HG03196 (cell line): ENCODE measurements around the gene TYMS.

Experiments
- ATAC-seq: cut with Tn5 transposase; IDR thresholded peaks from one replicate; pipeline ENCODE4 v1.9.1; 2021; ENCODE audit not compliant: unreplicated experiment

The TYMS gene

DNA sequence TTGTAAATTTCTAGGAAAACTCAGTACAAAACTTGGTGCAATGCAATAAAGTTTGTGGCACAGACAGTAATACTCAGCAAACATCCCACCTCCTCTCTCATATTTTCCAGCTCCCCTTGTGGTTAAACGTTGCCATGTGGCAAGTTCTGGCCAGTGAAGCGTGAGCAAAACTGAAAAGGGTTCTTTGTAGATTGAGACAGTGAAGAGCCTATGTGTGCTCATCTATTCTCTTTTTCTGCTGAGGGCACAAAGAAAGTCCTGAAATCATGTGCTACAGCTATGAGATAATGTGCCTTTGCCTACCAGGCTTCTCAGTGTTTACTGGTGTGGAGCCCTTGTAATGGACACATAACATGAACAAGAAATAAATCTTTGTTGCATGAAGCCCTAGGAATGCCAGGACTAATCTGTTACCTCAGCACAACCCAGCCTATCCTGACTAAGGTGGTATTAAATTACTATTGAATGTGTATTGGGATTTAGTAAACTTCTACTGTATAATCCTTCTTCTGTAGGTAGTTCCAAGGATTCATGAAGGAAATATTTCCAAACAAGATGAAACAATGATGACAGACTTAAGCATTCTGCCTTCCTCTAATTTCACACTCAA, 13.0 kb upstream of the TYMS start:
- ATAC-seq, result no peak

DNA sequence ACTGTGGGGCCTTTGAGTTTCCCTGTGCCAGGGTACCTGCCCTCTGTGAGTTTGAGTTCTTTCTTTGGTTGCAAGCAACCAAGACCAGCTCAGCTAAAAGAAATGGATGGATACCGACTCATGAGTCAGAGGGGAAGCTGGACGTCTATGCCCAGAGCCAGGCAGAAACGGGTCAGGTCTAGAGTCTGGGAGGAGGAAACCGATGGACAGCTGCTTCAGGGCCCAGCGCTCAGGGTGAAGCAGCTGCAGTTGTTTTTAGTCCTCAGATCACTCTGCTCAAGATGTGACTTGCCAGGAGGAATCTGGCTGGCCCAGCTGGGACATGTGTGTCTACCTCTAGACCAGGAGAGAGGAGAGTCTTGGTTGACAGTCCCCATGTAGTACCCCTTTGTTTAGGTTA, 10.1 kb upstream of the TYMS start:
- ATAC-seq, result no peak

DNA sequence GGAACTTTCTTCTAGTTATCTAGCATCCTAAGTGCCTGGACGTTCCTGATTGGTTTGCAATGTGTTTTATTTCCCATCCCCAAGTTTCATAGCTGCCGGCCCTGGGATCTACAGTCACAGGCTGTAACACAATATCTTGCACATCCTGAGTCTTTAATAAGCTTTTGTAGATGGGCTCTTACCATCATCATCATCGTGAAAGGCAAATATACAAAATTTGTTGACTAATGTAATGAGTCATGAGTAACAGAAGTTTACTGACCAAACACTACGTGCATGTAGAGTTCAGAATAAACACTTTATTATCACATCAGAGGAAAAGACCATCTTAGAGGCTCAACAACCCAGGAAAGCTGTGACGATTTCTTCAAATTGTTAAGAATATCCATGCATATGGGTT, 8.1 kb upstream of the TYMS start:
- ATAC-seq, result no peak

DNA sequence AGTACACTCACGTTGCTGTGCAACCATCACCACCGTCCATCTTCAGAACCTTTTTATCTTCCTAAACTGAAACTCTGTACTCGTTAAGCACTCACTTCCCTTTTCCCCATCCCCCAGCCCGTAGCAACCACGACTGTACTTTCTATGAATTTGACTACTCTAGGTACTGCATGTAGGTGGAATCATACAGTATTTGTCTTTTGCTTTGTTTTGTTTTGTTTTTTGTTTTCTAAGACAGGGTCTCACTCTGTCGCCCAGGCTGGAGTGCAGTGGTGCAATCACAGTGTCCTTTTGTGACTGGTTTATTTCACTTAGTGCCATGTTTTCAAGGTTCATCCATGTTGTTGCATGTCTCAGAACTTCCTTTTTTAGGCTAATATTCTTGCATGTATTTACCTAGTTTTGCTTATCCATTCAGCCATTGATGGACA, 7.0 kb upstream of the TYMS start:
- ATAC-seq, result peak; percentile 89

DNA sequence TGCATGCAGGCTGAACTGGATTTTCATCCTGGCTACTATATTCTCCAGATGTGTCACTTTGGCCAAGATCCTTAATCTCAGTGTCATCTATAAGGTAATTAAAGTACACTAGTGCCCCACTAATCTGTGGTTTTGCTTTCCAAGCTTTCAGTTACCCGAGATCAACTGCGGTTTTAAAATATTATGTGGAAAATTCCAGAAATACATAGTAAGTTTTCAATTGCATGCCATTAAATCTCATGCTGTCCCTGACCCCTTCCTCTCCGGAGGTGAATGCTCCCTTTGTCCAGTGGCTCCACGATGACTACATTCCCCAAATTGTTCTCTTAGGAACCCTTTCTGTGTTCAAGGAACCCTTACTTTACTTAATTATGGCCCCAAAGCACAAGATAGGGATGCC, 5.3 kb upstream of the TYMS start:
- no peak for ATAC-seq

DNA sequence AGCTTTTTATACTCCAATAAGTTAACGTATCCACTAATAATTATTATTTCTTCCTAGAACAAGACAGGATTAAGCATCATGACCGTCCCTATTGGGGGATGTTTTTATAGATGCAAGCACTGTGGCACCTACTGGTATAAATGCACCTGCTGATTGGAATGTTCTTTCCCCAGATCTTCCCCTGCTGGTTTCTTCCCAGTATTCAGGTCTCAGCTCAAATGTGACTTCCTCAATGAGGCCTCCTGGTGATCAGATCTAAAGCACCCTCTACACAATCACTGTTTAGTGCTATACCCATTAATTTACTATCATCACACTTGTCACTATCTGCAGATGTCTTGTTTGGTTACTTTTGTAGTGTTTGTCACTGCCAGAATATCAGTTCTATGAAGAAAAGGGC, 3.9 kb upstream of the TYMS start:
- ATAC-seq, result no peak

DNA sequence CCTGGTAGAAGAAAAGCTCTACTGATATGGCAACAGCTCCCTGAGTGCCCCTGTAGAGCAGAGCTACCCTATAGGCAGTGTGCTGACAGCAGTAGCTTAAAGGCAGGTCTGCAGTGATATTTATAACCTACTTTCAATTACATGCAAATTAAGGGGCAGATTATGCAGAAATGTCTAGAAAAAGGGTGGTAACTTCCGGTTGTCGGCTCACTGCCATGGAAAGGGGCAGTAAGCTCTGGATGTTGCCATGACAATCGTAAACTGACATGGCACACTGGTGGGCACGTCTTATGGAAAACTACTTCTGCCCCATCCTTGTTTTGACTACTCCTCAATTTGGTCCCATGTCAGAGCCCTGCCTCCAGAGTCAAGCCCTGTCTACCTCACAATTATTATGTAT, 2.9 kb upstream of the TYMS start:
- ATAC-seq, result no peak

DNA sequence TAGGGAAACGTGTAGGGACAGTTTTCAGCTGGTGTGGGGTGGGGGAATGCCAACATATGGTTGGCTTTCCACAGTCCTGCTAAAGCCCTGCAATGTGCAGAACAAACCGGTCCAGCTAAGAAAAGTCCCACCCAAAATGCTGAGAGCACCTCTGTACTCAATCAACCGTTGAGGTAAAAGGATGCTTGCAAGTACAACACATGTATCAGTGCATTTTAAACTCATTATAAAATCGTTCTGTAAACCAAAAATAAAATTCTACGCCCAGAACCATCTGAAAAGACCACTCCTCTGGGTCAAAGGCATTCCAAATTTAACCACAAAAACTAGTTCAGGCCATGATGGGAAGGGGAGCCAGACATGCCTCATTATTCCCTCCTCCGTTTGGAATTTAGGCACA, 2.0 kb upstream of the TYMS start:
- no peak for ATAC-seq

DNA sequence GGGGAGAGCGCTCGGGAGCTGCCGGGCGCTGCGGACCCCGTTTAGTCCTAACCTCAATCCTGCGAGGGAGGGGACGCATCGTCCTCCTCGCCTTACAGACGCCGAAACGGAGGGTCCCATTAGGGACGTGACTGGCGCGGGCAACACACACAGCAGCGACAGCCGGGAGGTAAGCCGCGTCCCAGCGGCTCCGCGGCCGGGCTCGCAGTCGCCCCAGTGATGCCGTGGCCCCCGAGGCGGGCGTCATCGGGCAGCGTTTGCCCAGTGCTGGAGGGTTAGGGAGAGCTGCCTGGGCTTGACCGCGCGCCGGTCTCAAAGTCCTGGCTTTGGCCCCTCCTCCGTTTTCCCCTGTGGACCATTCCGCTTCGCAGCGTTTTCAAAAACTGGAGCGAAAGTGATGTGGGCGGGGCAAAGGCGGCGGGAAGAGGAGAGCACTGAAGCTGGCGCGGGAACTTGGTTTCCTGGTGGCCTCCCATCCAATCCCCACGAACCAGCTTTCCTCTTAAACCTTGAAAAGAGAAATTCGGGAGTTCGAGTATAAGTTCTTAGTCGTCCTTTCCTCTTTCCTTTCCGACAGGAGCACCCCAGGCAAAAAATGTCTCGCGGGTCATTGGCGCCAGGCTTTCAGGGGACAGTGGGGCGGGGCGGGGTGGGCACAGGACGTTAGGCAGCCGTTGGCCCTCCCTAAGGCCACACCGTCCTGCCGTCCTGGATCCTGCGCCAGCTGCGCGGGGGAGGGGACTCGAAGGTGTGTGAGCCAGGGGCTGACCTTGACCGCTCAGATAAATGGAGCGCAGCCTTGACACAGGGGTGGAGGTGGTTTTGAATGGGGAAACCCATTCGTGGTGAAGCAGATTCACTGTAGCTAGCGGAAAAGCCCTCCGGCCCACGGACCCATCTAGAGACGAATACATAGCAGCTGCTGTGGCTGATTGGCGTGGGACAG, 821 bp downstream of the TYMS start:
- peak; percentile 59 for ATAC-seq

DNA sequence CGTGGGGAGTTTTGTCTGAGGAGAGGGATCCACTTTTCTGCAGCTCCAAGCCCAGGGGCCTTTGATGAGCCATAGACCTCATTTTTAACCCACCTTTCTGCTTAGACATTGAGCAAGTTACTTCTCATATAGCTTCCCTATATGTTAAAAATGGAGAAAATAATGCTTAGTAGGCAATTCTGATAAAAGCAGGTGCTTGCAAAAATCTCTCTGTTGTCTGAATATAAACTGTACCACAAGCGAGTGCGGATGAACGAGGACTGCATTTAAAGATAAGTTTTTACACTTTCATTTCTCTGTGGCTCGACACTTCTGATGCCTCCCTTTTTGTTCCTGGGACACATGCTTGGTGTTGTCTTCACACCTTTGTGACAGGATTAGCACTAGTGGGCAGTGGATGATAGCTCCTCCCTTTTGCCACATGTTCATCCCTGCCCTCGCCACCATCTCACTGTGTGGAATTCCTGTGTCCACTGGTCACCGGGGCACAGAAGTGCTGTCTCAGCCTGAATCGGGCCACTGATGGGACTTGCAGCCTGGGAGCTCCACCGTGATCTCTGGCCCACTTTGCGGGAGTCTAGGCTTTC, 1.6 kb downstream of the TYMS start:
- ATAC-seq, result no peak

DNA sequence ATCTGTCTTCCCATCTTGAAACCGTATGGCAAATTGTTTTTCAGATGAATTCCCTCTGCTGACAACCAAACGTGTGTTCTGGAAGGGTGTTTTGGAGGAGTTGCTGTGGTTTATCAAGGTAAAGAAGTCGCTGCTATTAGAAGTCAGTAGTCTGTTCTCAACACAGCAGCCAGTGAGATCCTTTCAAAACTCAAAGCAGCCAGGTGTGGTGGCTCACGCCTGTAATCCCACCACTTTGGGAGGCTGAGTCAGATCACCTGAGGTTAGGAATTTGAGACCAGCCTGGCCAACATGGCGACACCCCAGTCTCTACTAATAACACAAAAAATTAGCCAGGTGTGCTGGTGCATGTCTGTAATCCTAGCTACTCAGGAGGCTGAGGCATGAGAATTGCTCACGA, 2.1 kb downstream of the TYMS start:
- no peak for ATAC-seq

DNA sequence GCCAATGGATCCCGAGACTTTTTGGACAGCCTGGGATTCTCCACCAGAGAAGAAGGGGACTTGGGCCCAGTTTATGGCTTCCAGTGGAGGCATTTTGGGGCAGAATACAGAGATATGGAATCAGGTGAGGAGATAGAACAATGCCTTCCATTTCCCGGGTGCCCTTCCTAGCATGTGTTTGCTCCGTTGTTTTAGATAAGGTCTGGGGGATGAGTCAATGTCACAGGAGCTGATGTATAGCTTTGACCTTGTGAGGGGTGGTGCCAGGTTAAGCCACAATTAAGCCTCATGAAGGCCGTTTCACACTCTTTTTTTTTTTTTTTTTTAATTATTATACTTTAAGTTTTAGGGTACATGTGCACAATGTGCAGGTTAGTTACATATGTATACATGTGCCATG, 4.7 kb downstream of the TYMS start:
- no peak for ATAC-seq

DNA sequence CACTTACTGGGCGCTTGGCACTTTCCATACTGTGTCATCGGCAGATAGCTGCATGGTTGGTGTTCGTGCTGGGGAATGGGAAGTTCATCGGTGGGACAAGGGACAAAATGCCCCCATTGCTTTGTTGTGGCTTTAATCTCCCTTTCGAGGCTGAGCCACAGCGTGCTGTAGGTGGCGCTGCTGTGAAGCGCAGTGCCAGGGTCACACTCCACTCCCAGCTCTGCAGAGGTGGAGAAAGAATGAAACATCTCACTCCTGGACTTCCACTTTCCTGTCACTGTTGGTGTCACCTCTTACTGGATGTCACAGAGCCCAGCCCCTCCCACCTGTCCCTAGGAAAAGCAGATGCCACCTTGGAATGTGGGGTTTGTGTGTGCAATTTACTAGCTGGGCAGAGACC, 8.7 kb downstream of the TYMS start:
- ATAC-seq, result no peak

DNA sequence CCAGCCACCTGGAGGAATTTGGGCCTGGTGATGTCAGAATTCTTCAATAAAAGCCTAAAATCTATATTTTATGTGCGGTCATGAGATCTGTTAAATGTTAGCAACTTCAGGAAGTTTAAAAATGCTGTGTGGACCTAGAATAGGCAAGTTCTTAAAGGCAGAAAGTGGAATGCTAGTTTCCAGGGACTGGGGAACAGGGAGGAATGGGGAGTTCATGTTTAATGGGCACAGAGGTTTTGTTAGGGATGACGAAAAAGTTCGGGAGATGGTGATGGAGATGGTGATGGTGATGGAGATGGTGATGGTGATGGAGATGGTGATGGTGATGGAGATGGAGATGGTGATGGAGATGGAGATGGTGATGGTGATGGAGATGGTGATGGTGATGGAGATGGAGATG, 9.2 kb downstream of the TYMS start:
- no peak for ATAC-seq

DNA sequence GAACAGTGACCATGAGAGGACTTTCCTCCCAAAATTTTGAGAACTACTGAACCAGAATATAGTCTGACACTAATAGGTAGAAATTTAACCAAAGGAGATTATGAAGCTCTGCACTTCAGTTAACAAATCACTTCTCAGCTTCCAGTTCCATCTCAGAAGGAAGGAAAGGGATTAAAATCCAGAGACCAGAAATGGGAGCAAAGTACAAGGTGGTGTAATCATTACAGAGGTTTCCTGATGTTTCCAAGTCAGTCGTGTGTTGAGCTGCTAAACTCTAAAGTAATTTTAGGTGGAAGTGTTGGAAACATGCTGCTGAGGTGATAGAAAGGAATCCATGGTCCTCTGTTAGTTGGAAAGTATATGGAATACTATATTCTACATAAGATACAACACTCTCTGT, 10.8 kb downstream of the TYMS start:
- ATAC-seq, result no peak

DNA sequence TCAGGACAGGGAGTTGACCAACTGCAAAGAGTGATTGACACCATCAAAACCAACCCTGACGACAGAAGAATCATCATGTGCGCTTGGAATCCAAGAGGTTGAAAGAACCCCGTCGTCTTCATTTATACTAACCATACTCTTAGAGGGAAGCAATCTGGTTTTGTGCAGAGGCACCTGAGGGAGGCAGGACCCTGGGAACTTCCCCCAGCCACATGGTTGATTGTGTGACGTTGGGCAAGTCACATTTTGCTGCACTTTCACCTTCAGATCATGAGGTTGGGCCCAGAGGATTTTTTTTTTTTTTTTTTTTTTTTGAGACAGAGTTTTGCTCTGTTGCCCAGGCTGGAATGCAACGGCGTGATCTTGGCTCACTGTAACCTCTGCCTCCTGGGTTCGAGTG, 11.6 kb downstream of the TYMS start:
- ATAC-seq, result no peak

DNA sequence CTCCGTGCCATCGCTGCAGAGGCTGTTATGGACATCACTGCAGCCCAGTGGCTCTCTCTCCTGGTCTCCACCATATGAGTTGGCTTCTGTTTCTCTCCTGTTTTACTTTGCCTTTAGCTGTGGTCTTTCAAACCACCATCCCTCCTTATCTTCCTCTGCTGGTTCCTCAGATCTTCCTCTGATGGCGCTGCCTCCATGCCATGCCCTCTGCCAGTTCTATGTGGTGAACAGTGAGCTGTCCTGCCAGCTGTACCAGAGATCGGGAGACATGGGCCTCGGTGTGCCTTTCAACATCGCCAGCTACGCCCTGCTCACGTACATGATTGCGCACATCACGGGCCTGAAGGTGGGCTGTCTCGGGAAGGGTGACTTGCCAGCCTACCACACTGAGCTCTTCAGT, 13.1 kb downstream of the TYMS start:
- ATAC-seq, result no peak

DNA sequence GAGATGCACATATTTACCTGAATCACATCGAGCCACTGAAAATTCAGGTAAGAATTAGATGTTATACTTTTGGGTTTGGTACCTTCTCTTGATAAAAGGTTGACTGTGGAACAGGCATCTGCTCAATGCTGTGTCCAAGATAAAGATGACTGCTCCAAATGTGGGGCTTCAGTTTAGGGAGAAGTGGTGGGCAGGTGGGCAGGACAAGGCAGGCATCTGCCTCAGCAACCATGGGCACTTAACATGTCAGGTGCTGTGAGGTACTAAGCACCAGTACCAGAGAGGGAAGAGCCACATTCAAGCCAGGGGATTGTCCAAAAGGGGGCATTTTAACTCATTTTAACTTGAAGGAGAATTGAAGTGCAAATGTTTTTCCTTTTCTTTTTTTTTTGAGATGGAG, 14.0 kb downstream of the TYMS start:
- ATAC-seq, result no peak

DNA sequence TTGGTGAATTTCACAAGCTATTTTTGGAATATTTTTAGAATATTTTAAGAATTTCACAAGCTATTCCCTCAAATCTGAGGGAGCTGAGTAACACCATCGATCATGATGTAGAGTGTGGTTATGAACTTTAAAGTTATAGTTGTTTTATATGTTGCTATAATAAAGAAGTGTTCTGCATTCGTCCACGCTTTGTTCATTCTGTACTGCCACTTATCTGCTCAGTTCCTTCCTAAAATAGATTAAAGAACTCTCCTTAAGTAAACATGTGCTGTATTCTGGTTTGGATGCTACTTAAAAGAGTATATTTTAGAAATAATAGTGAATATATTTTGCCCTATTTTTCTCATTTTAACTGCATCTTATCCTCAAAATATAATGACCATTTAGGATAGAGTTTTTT, 15.9 kb downstream of the TYMS start:
- no peak for ATAC-seq

DNA sequence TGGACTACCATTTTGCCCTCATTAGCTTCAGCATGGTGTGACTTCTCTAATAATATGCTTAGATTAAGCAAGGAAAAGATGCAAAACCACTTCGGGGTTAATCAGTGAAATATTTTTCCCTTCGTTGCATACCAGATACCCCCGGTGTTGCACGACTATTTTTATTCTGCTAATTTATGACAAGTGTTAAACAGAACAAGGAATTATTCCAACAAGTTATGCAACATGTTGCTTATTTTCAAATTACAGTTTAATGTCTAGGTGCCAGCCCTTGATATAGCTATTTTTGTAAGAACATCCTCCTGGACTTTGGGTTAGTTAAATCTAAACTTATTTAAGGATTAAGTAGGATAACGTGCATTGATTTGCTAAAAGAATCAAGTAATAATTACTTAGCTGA, 16.3 kb downstream of the TYMS start:
- no peak for ATAC-seq

DNA sequence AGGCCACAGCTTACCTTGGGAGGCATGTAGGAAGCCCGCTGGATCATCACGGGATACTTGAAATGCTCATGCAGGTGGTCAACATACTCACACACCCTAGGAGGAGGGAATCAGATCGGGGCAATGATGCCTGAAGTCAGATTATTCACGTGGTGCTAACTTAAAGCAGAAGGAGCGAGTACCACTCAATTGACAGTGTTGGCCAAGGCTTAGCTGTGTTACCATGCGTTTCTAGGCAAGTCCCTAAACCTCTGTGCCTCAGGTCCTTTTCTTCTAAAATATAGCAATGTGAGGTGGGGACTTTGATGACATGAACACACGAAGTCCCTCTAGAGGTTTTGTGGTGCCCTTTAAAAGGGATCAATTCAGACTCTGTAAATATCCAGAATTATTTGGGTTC, 17.9 kb downstream of the TYMS start:
- no peak for ATAC-seq

DNA sequence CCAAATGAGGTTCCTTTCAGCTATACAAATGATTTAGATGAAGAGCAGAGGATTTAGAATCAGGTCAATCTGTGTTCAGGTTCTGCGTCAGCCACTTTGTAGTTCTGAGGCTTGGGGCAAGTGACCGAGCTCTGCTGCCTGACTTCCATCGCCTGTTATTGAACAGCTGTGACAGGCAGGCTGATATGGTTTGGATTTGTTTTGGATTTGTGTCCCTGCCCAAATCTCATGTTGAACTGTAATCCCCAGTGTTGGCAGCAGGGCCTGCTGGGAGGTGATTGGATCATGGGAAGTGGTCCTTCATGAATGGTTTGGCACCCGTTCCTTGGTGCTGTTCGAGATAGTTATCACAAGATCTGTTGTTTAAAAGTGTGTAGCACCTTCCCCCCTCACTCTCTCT, 18.6 kb downstream of the TYMS start:
- ATAC-seq, result no peak
